ELR (cell line): ENCODE results near the gene NHLRC2.

Experiments
- DNase-seq: peaks from one replicate; pipeline ENCODE4 v3.0.0-alpha.2; 2015; ENCODE audit warnings: low read depth

The NHLRC2 gene

DNA sequence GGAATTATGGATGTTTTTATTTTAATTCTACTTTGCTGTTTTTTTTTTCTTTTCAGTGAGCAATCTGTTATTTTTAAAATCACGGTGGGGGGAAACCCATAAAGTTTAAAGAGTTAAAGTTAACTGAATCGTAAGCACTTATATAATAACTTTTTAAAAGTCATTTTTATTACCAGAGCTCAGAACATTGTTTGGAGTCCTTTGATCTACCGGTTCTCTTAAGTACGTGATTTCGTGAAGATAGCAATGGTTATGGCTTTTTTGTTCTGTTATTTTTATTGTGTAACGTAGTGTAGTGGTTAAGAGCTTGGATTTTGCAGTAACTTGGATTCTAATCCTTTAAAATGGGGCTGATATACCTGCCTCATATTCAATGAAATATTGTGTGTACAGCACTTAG lies 57.4 kb downstream of the NHLRC2 start:
- no peak for DNase-seq

DNA sequence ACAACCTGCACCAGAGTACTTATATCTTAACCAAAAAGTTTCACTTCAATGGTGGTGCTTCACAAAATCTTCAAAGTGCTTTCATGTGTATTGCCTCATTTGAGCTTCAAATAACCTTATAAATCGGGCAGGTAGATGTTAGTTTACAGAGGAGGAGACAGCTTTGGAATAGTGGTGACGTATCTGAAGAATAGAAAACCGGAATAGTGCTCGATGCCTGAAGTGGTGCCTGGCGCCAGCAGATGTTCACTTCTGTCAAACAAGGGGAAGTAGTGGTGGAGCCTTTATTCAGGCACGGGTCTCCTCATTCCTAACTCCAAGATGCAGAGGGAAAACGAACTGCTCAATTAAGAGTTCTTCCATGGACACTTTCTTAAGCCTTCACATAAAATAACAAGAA lies 58.1 kb downstream of the NHLRC2 start:
- no peak for DNase-seq

DNA sequence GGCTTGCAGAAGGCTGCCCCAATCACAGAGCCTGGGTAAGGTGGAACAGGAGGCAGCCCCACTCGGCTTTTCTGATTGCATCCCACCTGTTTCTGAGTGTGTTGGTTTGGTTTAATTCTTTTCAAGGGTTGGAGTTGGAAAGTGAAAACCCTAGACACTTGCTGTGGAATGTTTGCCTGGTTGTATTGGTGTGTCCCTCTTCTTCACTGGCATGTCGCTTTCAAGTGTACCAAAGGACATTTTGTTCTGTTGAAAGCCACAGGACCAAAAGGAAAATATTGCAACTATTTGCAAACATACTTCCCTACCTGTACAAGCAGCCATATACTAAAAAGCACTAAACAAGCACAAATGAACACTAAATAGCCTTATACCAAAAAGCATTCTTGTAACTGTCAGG lies 60.5 kb downstream of the NHLRC2 start:
- no peak for DNase-seq

DNA sequence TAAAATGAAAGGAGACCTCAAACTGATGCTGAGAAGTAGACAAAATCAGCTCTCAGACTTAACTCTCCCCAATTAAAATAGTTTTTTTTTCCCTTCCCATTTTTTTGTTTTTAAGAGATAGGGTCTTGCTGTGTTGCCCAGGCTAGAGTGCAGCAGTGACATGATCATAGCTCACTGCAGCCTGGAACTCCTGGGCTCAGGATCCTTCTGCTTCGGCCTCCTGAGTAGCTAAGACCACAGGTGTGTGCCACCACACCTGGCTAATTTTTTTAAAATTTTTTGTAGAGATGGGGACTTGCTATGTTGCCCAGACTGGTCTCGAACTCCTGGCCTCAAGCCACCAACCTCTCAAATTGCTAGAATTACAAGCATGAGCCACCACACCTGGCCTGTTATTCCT lies 61.1 kb downstream of the NHLRC2 start:
- no peak for DNase-seq

DNA sequence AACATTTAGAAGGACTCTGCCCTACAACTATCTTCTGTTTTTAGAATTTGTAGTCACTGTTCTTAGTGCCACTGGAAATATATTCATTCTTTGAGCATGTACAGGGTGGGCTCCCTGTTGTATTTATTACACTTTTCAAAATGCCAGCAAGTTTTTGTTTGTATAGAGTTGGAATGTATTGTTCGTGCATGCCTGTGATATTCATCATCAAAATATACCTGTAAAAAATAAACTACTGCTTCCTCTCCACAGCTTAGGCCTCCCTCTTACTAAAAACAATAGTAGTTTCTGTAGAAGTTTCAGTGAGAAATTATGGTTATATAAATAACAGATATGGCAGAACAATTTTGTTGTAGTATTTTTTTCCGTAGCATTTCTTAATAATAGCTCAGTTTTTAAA lies 61.6 kb downstream of the NHLRC2 start:
- DNase-seq = no peak

DNA sequence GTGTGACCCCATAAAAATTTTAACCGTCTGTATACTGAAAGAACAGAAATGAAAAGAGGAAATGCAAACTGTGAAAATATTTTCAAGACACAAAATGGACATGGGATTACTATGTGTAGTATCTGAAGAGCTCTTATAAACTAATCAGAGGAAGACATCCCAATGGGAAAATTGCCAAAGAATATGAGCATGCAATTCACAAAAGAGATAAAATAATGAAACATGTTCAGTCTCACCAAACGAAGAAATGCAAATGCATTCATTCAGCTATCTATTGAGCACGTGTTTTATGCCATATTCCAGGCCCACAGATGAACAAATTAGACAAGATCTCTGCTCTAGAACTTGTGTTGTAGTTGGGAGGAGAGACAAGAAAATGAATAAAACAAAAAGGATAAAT lies 63.2 kb downstream of the NHLRC2 start:
- DNase-seq = no peak

DNA sequence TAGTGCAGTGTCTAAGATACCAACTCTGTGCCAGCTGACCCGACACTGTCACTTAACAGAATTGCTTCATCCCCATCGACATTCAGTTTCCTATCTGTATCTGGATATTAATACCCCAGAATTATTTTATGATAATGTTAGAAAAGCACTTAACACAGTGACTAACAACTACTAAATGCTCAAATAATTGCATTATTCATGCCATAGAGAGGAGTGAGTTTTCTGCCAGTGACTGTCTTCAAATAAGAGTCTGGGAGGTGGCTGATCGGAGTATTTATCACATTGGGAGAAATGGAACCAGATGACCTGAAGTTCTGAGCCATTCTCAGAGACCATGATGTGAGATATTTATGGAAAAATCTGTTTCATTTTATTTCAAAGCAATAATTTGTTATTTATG lies 65.7 kb downstream of the NHLRC2 start:
- no peak for DNase-seq

DNA sequence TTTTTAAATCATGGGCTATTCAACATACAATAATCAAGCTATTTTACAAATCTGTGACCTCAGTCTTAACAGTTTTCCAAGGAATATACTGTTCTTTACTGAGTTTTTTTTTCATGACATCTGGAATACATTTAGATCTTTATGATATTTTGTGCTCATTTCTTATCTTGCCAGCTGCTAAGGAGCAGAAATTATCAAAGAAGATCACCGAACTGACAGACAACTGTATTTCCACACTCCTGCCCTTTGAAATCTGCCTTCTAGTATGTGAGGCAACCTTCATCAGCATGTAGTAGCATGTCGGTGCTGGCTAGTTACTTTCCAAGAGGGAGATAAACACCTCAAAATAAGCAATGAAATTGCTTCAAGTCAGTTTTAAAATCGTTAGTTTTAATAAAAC lies 66.4 kb downstream of the NHLRC2 start:
- DNase-seq = no peak

DNA sequence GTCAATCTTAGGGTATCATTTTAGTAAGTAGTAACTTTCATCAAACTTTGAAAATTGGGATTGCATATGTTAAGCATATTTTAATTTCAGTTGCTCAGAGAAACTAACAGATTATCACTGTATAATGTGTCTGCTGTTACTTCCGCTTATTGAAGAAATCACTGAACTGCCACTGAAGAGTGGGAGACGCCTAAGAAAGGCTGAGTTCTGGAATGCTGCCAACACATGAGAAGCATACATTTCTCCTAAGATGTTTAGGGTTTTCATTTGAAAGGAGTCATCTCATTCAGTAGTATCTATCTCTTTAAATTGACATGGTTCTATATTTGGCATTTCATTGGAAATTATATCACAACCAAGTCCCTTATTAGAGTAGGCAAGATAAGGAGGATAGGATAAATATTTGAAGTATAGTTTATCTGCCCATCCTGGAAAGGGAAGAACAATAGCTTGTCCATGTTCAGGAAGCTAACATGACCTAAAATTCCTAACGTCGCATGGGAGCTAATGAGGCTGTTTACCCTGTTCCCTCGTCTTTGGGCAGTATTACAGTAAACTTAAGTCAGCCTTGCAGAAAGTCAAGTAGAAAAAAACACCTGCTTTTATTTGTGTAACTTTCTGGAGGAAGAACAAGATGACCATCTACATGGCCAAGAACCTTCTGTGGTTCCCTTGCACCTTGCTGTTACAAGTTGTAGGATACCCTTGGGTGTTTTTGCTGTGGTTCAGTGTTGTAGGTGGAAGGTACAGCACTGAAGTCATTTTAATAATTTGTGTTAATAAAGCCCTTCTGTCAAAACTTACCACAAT lies 67.3 kb downstream of the NHLRC2 start:
- DNase-seq = no peak

DNA sequence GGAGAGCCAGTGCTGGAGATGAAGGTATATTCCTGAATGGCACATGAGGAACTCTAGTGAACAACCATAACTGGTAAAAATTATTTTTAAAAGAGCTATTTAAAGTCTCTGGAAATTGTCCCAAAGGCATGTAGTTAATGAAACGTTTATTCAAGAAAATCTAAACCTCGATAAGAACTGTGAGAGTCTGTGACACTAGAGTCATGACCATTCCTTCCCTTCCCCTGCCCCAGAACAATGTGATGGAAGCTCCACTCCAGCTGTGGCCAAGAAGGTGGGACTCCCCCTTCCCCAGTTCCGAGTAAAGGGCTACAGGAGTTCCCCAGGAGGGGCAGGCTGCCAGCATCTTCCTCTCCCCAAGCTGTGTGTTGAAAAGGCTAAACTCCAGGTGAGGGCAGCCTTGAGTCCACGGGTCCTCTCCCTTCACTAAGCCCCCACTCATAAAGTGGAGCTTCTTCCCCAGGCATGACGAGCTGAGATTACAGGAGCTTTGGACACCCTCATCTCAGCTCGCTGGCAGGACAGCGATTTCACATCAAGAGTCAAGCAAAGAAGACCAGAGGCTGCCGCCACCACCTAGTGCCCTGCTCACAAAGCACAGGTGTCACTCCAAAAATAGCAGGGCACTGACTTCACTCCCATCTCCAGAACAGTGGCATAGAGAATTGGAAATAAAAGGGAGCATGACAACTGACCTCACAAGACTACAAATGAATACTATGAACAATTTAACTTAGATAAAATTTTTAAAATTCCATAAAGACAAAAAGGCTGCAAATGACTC lies 68.5 kb downstream of the NHLRC2 start:
- DNase-seq = no peak

DNA sequence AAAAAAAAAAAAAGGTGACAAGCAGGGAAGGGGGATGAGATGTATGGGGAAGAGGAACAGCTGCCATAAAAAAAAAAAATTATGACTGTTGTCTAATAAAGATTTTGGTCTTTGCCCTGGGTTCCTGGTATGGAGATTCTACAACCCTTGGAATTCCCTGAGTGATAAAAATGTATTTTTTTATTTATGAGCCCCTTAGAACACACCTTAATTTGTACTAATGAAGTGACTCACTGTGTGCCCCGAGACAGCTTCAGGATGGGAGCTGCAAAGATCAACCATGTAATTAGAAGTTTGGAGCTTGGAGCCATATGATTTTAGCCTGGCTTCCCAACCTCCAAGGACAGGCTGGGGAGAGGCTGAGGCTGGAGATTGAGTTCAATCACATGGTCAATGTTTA lies 69.7 kb downstream of the NHLRC2 start:
- no peak for DNase-seq

DNA sequence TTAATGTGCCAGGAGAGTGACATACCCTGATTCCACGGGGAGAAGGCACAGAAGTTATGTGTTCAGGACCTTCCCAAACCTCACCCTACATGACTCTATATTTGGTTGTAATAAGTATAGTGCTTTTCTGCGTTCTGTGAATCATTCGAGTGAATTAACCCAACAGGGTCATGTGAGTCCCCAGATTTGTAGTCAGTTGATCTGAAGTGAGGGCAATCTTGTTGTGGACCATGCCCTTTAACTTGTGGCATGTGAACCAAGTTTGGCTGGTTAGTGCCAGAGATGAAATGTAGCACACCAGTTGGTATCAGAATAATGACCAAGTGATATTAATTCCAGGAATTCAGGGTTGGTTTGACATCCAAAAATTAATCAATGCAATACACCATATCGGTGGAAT lies 70.2 kb downstream of the NHLRC2 start:
- DNase-seq = no peak

DNA sequence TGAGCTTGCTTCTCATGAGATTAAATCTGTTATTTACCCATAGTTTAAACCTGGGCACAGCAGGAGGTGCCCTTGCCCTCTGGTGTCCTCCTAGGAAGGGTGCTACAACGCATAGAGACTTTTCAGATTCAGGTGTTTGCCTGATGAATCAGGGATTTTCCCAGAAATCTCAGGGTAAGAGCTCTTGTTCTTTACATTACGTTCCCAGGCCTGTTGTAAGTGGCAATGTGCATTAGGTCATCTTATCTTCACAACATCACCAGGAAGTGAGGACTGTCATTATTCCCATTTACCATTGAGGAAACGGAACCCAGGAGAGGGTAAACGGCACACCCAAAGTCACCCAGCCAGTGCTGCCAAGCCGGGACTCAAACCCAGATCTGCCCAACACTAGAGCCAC lies 73.0 kb downstream of the NHLRC2 start:
- no peak for DNase-seq

DNA sequence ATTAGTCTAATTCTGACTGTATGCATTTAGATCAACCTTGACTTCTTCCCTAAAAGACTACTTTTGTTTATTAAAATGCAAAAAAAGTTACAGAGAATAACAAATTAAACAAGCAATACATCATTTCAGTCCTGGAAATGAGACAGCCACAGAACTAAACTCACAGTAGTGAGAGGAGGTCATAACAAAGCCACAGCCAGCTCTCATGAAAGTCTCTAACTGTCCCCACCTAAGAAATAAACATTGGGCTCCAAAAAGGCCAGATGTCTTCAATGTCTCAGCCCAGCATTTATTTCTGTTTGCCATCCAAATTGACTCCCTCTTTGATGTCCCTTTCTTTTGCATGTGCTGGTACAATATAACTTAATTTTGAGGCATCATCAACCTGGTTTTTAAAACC lies 74.4 kb downstream of the NHLRC2 start:
- no peak for DNase-seq

DNA sequence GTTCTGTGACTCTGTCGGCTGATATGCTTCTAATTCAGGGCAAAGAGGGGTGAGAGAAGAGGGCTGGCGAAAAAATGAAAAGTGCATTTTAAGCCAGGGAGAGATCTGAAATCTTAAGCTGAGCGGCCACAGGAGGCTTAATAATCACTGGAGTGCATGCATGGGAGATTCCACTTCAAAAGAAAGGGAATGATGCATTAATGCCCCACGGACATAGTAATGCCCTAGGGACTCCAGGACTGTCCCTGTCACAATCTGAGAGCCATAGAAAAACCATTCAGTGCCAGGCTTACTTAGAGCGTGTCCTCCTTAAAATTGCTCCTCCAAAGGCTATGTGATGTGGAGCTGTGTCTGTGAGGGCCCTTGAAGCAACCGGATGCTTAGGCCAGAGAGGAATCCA lies 75.1 kb downstream of the NHLRC2 start:
- no peak for DNase-seq

DNA sequence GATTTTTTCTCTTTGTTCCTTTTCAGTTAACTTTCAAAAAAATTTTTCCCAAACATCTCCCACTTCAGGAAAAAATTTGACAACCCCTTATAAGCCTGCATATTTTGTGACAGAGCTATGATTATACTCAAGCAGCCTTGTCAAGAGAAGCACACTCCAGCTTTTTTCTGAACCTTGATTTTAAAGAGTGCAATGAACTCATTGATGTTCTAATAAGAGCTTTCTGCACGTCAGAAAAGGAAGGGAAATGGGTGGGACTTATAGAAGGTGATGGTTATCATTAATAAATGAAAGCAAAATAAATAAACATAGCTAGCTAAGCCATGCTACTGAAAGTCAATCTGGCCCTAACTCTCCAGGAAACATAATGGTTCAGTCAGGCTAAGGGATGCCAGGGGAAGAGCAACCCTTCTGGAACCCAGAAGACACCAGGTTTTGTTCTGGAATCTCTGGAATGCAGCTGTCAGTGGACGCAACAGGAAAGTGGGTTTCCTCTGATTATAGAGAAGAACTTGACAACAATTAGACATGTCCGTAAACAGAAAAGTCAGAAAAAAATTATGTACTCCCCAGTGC lies 76.1 kb downstream of the NHLRC2 start:
- DNase-seq = no peak

DNA sequence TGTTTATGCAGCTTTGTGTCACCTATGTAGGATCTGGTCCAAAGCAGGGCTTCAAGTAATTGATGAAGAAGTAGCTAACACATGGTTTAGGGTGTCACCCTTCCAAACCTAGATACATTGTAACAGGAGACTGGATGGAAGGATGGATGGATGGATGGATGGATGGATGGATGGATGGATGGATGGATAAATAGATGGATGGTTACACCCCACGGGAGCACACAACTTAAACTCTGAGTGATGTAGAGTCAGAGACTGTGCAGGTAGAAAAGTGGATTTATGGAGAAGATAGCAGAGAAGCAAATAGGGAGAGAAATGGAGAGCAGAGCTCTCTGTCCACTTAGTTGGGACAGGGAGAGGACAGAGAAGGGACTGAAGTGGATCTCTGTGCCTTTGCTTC lies 78.4 kb downstream of the NHLRC2 start:
- no peak for DNase-seq

DNA sequence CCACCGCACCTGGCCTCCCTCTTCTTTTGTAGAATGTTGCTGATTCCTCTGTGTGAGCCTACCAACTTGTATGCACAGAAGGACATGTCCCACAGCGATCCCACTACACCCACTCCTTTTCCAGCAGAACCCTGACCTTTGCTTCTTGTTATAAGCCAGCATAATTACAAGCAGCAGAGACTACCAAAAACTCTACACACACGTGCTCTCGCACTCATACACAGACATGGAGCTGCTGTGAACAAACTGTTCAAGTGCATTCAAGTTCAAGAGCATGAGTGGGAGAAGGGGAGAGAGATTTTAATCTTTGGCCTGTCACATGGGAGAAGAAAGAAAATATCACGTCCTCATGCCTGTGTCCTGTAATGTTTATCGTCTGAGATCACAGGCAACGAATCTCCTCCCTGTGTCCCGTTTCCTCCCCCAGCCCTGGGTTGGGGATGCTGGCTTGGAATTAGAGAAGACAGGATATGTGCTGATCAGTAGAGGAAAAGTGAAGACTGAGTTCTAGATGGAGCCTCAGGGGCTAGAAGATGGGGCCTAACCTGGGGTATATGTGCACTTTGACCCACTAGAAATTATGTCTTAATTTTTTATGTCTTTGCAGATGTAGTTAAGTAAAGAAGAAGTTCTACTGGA lies 79.6 kb downstream of the NHLRC2 start:
- no peak for DNase-seq

DNA sequence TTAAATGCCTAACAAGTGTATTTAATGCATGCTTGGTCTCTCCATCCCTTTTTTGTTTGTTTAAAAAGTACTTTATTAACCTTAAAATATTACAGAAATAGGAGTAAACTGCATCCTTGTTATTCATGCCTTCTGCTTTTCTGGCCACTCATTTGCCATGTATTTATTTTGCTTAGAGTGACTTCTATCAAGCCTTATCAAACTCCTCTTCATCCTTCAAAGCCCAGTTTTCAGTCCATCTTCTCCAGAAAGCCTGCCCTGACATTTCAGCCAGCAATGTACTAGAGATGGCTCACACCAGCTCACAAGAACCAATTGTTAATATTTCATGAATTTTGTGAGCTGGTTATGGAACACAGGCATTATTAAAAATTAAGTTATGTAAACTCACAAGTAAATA lies 82.8 kb downstream of the NHLRC2 start:
- no peak for DNase-seq

DNA sequence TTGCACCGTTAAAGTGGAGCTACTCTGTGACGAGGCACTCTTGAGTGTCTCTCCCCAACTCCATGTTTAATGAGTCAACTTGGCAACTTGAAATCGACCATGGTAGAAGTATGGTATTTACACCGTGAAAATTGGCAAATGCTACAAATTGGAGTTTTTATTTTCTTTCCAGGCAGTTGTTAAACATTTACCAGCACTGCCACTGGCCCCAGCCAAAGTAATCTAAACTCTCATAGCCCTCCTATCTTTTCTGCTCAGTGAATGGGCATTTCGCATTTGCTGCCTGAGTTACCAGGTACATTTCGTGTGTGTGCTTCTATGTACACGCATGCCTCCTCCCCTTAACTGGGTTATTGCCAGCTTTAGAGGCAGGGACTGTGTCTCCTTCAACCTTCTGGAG lies 83.3 kb downstream of the NHLRC2 start:
- no peak for DNase-seq

DNA sequence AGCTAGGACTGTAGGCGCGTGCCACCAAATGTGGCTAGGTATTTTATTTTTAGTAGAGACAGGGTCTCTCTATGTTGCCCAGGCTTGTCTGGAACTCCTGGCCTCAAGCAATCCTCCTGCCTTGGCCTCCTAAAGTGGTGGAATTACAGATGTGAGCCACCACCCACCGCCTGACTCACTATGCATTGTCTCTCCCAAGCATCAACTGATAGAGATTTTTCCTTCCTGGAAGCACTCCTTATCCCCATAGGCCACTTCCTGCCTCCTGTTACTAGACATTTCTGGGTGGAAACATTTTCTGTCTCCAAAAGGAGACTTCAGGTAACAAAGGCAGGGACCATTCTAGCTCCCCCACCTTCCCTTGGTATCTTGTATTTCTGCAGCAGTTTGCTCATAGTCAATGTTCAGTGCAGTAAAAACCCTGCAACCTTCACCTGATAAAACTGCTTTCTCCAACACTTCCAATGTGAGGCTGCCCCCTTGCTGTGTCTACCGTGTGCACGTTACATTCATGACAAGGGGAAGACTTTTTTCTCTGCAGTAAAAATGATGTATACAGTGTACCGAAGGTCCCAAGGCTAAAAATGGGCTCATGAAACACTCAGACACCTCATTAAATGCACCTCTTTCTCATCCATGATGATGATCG lies 84.9 kb downstream of the NHLRC2 start:
- DNase-seq = no peak

DNA sequence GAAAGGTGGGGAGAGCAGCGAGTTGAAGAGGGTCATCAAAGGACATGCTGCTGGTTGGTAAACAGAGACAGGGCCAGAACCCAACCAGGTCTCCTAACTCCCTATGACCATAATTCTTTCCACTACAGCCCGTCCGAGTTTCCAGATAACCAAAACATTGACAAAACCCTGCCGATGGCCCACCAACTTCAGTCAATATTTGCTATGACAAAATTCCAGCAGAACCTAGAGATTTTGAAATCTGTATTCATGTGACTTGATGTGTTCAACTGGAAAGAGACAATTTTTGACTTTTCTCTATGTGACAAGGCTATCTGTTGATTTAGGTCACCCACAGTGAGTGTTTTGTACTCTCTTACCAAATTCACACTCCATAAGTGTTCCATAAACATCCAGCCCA lies 86.7 kb downstream of the NHLRC2 start:
- no peak for DNase-seq
